ENCODE measurements around the gene ECT2L.

Gene ECT2L

GRCh38 chr6:138882369-138883017 is 86.6 kb downstream of the ECT2L start:
- DNase-seq (ENCODE audit: low read depth, low spot score), result no peak
- H3K9me3 ChIP-seq (ENCODE audit: low read depth, low read length), result no peaks in the 10 kb centered on the region
- TF ChIP-seq POLR2AphosphoS5 (IDR thresholded peaks at IDR 0.05; ENCODE audit: borderline replicate concordance, low read depth, low read length) (no peak), EZH2 (IDR thresholded peaks at IDR 0.05) (no peak), FOXP2 (optimal IDR thresholded peaks at IDR 0.05; ENCODE audit: control extremely low read depth, extremely low read length, insufficient read depth) (no peak)
- H3K27ac ChIP-seq, result no peak overlapping the region
- H3K36me3 ChIP-seq (ENCODE audit: insufficient read depth, low read length), result no peaks in the 10 kb centered on the region
- no peak overlapping the region for H3K4me3 ChIP-seq
- H3K9ac ChIP-seq (ENCODE audit: insufficient read length), result no peak overlapping the region

GRCh38 chr6:138885156-138885819 is 89.4 kb downstream of the ECT2L start:
- no peaks in the 10 kb centered on the region for H3K9me3 ChIP-seq (ENCODE audit: low read depth, low read length)
- H3K36me3 ChIP-seq (ENCODE audit: insufficient read depth, low read length), result no peaks in the 10 kb centered on the region
- TF ChIP-seq POLR2AphosphoS5 (IDR thresholded peaks at IDR 0.05; ENCODE audit: borderline replicate concordance, low read depth, low read length) (no peak), EZH2 (IDR thresholded peaks at IDR 0.05) (no peak), FOXP2 (optimal IDR thresholded peaks at IDR 0.05; ENCODE audit: control extremely low read depth, extremely low read length, insufficient read depth) (no peak)
- H3K27ac ChIP-seq, result no peak overlapping the region
- no peak overlapping the region for H3K4me3 ChIP-seq
- no peak for DNase-seq (ENCODE audit: low read depth, low spot score)
- no peak overlapping the region for H3K9ac ChIP-seq (ENCODE audit: insufficient read length)

- TF ChIP-seq FOXP2 (optimal IDR thresholded peaks at IDR 0.05; ENCODE audit: control extremely low read depth, extremely low read length, insufficient read depth) (no peak), POLR2AphosphoS5 (IDR thresholded peaks at IDR 0.05; ENCODE audit: borderline replicate concordance, low read depth, low read length) (no peak), EZH2 (IDR thresholded peaks at IDR 0.05) (no peak)
- Histone ChIP-seq H3K27ac (no peak overlapping the region), H3K9ac (ENCODE audit: insufficient read length) (no peak overlapping the region), H3K4me3 (no peak overlapping the region), H3K9me3 (ENCODE audit: low read depth, low read length) (no peaks in the 10 kb centered on the region), H3K36me3 (ENCODE audit: insufficient read depth, low read length) (no peaks in the 10 kb centered on the region)
- no peak for DNase-seq (ENCODE audit: low read depth, low spot score)
Observed at GRCh38 chr6:138891255-138891986, 95.5 kb downstream of the ECT2L start.

DNA sequence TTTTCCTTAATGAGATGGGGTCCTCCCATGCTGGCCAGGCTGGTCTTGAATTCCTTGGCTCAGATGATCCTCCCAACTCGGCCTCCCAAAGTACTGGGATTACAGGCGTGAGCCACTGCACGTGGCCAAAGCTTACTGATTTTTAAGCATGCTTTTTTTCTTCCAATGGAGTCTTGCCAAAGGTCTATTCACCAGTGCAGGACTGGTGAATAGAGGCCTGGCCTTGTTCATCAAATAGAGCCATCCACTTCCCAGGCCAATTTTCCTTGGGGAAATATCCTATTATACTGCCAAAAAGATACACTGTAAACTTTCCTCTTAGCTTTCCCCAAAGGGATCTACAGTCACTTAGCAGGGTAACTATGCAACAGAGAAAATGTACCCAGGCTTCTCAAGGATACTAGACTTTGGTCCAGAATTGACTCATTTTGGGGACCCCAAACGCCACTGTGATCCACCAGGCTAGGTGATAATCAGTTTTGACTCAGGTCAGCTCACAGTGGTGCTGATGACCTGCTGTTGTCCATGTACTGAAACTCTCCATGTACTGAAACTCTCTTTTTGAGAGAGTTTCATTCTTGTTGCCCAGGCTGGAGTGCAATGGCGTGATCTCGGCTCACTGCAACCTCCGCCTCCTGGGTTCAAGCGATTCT is 100.3 kb downstream of the ECT2L start:
- no peak overlapping the region for H3K4me3 ChIP-seq
- no peak for DNase-seq (ENCODE audit: low read depth, low spot score)

GRCh38 chr6:138897031-138897430 is 101.1 kb downstream of the ECT2L start:
- Histone ChIP-seq H3K4me3 (no peak overlapping the region), H3K27ac (no peak overlapping the region), H3K9ac (ENCODE audit: insufficient read length) (no peak overlapping the region), H3K36me3 (ENCODE audit: insufficient read depth, low read length) (peaks cover 15% of the 10 kb centered on the region; the same call in 1 of the 2 replicates), H3K9me3 (ENCODE audit: low read depth, low read length) (no peaks in the 10 kb centered on the region)
- TF ChIP-seq EZH2 (IDR thresholded peaks at IDR 0.05) (no peak), POLR2AphosphoS5 (IDR thresholded peaks at IDR 0.05; ENCODE audit: borderline replicate concordance, low read depth, low read length) (no peak), FOXP2 (optimal IDR thresholded peaks at IDR 0.05; ENCODE audit: control extremely low read depth, extremely low read length, insufficient read depth) (no peak)
- no peak for DNase-seq (ENCODE audit: low read depth, low spot score)

More for the DNA sequence above, 100.3 kb downstream of the ECT2L start:
- H3K27ac ChIP-seq, result no peak overlapping the region
- no peak overlapping the region for H3K9ac ChIP-seq (ENCODE audit: insufficient read length)
- no peaks in the 10 kb centered on the region for H3K9me3 ChIP-seq (ENCODE audit: low read depth, low read length)
- no peak for TF ChIP-seq EZH2 (IDR thresholded peaks at IDR 0.05)
- no peak for TF ChIP-seq FOXP2 (optimal IDR thresholded peaks at IDR 0.05; ENCODE audit: control extremely low read depth, extremely low read length, insufficient read depth)
- no peak for TF ChIP-seq POLR2AphosphoS5 (IDR thresholded peaks at IDR 0.05; ENCODE audit: borderline replicate concordance, low read depth, low read length)
- peaks cover 10% of the 10 kb centered on the region; the same call in 1 of the 2 replicates for H3K36me3 ChIP-seq (ENCODE audit: insufficient read depth, low read length)

DNA sequence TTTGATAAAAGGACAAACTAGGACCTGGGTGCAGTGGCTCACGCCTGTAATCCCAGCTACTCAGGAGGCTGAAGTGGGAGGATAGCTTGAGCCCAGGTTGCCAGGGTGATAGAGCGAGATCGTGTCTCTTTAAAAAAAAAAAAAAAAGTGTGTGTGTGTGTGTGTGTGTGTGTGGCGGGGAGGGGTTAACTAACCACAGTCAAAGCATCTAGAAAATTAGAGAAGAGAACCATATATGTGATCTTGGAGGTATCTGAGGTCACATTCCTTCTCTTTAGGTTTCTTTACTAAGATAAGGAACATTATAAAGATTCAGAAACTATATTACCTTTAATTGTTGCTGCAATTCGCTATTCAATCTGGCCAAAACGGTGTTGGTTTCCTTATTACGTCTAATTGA is 111.3 kb downstream of the ECT2L start:
- Histone ChIP-seq H3K27ac (no peak overlapping the region), H3K9ac (ENCODE audit: insufficient read length) (no peak overlapping the region), H3K9me3 (ENCODE audit: low read depth, low read length) (no peaks in the 10 kb centered on the region), H3K36me3 (ENCODE audit: insufficient read depth, low read length) (peaks cover 78% of the 10 kb centered on the region), H3K4me3 (no peak overlapping the region)
- TF ChIP-seq EZH2 (IDR thresholded peaks at IDR 0.05) (no peak), POLR2AphosphoS5 (IDR thresholded peaks at IDR 0.05; ENCODE audit: borderline replicate concordance, low read depth, low read length) (no peak), FOXP2 (optimal IDR thresholded peaks at IDR 0.05; ENCODE audit: control extremely low read depth, extremely low read length, insufficient read depth) (no peak)
- DNase-seq (ENCODE audit: low read depth, low spot score), result no peak

DNA sequence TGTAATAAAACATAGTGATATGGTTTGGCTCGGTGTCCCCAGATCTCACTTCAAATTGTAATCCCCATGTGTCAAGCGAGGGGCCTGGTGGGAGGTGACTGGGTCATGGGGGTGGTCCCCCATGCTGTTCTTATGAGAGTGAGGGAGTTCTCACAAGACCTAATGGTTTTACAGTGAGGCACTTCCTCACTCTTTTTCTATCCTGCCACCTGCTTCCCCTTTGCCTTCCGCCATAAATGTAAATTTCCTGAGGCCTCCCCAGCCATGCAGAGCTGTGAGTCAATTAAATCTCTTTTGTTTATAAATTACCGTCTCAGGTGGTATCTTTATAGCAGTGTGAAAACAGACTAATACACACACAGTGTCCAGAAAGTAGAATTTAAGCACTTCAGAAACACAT is 113.6 kb downstream of the ECT2L start:
- H3K27ac ChIP-seq, result no peak overlapping the region

GRCh38 chr6:138909975-138910374 is 114.1 kb downstream of the ECT2L start:
- Histone ChIP-seq H3K9ac (ENCODE audit: insufficient read length) (no peak overlapping the region), H3K4me3 (no peak overlapping the region), H3K9me3 (ENCODE audit: low read depth, low read length) (no peaks in the 10 kb centered on the region), H3K36me3 (ENCODE audit: insufficient read depth, low read length) (peaks cover 73% of the 10 kb centered on the region), H3K27ac (no peak overlapping the region)
- DNase-seq (ENCODE audit: low read depth, low spot score), result no peak
- no peak for TF ChIP-seq EZH2 (IDR thresholded peaks at IDR 0.05)
- TF ChIP-seq POLR2AphosphoS5 (IDR thresholded peaks at IDR 0.05; ENCODE audit: borderline replicate concordance, low read depth, low read length), result no peak
- TF ChIP-seq FOXP2 (optimal IDR thresholded peaks at IDR 0.05; ENCODE audit: control extremely low read depth, extremely low read length, insufficient read depth), result no peak

More for the DNA sequence above, 113.6 kb downstream of the ECT2L start:
- no peak for TF ChIP-seq POLR2AphosphoS5 (IDR thresholded peaks at IDR 0.05; ENCODE audit: borderline replicate concordance, low read depth, low read length)
- TF ChIP-seq EZH2 (IDR thresholded peaks at IDR 0.05), result no peak
- no peak for TF ChIP-seq FOXP2 (optimal IDR thresholded peaks at IDR 0.05; ENCODE audit: control extremely low read depth, extremely low read length, insufficient read depth)
- peaks cover 68% of the 10 kb centered on the region for H3K36me3 ChIP-seq (ENCODE audit: insufficient read depth, low read length)
- no peak overlapping the region for H3K4me3 ChIP-seq
- no peaks in the 10 kb centered on the region for H3K9me3 ChIP-seq (ENCODE audit: low read depth, low read length)
- DNase-seq (ENCODE audit: low read depth, low spot score), result no peak
- no peak overlapping the region for H3K9ac ChIP-seq (ENCODE audit: insufficient read length)
